Activated CD8-positive, alpha-beta memory T cell treated with anti-CD3 and anti-CD28 coated beads for 1 hour (primary cell): ENCODE data around the gene SERPINB6.
"Not testable (repeated sequence)": the region's sequence is repeated elsewhere in the genome, so short reads cannot be mapped to it uniquely, and the experiment has no call there.

Source experiments
- DNase-seq, 2 donors: peaks; one replicate each; pipeline ENCODE4 v3.0.0-alpha.2; 2020; ENCODE audit warnings: low read depth in 1 of 2; ENCODE audit errors: extremely low read depth in 1 of 2

SERPINB6 gene

DNA sequence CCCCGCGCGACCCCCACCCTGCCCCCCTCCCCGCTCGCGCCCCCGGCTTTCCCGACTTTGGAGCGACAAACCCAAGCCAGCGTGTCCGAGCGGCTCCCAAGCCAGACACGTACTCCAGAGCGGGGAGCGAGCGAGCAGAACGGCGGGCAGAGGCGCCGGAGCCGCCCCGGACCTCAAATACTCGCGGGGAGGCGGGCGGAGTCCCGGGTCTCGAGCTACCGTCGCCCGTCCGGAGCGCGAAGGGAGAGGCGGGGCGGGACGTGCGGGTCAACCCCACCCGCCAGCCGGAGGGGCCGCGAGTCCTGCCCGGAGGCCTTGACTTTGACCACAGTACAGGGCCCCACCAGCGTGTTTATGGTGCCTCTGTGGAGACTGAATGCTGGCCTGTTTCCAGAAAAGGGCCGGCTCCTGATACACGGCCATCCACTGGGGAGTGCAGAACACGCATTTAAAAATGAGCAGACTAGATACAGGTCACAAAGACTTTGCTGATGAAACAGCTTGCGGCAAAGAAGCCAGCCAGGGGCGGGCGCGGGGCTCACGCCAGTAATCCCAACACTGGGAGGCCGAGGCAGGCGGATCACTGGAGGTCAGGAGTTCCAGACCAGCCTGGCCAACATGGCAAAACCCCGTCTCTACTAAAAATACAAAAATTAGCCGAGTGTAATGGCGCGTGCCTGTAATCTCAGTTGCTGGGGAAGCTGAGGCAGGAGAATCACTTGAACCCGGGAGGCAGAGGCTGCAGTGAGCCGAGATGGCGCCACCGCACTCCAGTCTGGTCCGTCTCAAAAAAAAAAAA is at the start of gene SERPINB6:
SERPINB6 (minus strand) TSS at position 148 of the 799 bp plus-strand sequence. CDS start 12,235 bp downstream, outside the sequence.
- DNase-seq, result no peak

DNA sequence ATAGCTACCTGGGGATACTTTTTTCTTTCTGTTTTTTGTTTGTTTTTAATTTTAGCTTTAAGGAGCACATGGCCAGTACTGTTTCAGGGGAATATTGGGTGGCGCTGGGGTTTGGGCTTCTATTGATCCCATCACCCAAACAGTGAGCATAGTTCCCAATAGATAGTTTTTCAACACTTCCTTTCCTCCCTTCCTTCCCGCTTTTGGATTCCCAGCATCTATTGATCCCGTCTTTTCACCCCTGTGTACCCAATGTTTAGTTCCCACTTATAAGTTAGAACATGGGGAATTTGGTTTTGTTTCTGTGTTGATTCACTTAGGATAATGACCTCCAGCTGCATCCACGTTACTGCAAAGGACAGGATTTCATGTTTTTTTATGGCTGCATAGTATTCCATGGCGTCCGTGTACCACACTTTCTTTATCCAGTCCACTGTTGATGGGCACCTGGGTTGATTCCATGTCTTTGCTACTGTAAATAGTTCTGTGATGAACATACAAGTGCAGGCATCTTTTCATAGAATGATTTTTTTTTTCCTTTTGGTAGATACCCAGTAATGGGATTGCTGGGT is 48.5 kb upstream of the SERPINB6 start:
- no peak for DNase-seq

DNA sequence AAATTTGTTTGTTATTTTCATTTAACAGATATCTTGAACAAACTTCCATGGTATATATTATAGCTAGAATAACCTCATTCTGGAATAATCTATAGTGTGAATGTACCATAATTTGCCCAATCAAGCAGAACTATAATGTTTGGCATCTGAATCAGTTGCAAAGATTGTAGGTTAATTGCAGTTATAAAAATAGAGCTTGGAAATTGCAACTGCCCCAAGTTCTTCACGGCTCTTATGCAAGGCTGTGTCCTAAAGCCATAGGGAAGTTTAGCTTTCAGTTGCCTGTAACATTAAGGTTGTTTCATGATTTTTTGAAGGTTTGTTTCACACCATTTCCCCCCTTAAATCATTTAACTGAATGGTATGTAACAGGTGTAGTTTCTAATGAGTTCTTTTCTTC is 47.7 kb upstream of the SERPINB6 start:
- DNase-seq, result no peak

DNA sequence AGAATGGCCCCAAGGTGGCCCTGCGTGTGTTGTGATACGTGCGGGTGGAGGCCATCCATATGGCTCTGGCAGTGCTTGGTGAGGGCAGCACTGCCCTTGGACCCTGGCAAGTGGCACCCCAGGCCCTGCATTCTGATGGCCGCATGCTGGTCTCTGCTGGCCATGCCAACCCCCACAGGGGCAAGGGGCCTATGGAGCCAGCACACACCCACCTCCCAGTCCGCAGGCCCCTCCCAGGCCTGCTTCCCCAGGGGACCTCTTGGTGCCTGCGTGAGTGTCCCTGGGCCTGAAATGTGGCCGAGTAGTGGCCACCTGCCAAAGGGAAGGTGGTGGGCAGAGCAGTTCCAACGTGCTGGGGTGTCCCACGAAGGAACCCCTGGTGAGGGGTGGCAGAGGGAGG is 45.9 kb upstream of the SERPINB6 start:
- no peak for DNase-seq

DNA sequence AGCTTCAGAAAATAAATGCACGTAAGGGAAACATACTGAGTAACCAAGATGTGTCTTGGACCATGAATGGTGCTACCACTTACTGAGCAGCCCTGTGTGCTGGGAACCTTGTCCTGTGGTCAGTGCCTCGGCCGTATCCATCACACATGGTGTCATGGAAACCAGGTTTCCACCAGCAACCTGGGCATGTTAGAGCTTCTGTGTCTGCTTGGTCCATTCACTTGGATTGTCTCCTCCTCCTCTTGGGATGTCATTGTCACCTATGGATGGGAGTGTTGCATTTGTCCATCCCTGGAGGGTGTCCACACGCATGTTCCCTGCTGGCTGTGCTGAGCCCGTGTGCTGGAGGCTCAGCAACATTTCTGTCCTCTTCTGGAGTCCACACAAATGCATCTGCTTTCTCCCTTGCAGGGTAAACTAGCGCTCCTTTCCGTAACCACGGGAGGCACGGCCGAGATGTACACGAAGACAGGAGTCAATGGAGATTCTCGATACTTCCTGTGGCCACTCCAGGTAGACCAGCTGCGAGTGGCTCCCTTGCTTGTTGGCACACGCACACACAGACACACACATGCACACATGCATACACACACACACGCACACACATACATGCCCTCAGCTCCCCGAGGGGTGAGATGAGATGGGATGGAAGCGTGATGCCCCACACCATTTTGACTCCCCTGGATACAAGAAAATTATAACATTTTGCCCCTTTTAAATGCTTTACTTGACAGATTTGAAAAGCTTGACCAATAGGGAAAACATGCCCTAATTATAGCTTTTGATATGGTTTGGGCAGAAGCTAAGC is 45.3 kb upstream of the SERPINB6 start:
- DNase-seq, result no peak

DNA sequence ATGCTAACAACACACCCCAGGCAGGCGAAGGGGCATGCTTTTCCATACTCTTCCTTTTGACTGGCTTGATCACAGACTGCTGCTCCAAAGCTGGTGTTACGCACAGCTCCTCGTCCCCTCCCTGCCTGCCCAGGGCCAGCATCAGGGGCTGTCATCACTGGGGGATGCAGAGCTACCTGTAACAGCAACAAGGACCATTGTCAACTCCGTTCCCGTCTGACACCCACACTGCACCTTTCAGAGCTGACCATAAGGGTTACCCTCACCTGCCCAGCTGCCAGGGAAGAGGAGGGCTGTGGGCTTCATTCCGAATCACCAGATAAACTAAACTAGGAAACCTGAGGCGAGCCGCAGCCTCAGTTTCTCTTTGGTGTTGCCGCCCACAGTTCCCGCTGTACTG is 43.8 kb upstream of the SERPINB6 start:
- DNase-seq, result no peak

DNA sequence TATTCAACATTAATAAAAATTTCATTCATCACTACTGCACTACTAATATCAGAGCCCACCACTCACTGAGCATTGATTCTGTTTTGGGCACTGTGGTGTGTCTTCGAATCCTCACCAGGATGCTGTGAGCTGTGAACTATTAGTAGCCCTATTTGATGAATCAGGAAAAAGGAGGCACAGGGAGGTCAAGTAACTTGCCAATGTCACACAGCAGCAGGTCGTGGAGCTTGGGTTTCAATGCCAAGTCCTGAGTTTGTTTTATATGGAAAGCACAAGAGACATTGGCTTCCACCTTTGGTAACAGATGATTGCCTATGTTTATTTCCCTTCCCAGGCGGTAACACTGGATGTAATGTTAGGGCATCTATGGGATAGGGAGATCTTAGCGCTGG is 43.3 kb upstream of the SERPINB6 start:
- no peak for DNase-seq

DNA sequence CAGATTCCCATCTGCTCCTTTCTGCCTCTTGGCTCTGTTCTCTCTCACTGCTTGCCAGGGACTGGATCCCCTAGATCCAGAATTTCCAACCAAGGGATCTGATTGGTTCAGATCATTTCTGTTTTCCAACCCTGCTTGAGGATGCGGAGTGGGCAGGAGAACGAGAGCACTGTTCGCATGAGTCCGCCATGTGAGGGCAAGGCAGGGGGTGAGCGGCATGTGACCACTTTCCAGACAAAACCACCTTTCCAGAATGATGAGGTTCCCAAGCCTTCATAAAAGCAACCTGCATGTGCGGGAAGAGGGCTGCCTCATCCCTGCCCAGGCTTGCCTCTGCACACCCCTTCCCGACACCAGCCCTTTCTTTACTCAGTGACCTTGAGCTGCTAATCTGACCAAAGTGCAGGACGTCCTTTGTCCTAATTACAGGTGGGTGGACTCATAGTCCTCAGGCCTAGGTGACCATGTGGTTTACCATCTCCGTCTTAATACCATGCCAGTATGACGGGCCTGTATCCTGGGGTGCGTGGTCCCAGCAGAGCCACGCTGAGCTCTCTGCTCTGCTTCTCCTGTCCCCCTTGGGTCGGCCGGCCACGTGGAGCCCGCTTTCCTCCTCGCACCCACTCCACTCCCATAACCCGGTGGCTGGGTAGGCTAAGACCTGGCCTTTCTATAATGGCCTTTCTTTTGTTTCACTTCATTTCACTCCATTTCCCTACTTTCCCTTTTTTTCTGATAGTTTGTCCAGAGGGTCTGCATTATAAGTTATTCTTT is 42.7 kb upstream of the SERPINB6 start:
- DNase-seq, result no peak

DNA sequence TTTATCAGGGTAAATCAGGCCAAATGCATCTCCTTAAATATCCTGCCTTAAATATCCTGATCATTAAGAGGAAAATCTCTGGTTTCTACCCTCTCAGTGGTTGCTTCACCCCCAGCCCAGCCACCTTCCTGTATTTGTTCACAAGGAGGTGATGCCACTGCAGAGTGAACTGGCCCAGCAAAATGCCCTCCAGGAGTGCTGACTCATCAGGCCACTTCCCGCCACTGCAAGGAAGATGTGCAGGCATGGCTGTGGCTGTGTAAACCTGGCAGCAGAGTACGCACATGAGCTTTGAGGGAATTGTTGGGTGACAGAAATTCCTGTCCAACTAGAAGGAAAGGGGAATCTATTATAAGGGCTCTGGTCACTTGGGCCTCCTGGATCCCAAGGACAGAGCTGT is 42.1 kb upstream of the SERPINB6 start:
- no peak for DNase-seq

DNA sequence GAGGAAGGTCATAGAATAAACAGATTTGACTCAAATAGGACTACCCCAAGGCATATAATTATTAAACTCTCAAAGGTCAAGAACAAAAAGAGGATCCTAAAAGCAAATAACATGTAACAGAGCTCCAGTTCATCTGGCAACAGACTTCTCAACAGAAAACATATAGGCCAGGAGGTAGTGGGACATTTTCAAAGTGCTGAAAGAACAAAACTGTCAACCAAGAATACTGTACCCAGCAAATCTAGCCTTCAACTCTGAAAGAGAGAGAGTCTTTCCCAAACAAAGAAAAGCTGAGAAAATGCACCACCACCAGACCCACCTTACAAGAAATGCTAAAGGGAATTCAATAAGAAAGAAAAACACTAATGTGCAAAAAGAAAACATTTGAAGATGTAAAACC is 40.2 kb upstream of the SERPINB6 start:
- no peak for DNase-seq

DNA sequence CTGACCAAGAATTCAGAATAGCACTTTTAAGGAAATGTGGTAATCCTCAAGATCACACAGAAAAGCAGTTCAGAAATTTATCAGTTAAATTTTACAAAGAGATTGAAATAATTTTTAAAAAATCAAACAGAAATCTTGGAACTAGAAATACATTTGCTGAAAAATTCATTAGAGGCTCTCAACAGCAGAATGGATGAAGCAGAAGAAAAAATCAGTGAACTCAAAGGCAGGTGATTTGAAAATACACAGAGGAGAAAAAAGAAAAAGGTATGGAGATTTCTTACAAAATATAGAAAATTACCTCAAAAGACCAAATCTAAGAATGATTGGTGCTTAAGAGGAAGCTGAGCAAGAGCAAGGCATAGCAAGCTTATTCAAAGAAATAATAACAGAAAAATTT is 39.8 kb upstream of the SERPINB6 start:
- DNase-seq, result no peak

DNA sequence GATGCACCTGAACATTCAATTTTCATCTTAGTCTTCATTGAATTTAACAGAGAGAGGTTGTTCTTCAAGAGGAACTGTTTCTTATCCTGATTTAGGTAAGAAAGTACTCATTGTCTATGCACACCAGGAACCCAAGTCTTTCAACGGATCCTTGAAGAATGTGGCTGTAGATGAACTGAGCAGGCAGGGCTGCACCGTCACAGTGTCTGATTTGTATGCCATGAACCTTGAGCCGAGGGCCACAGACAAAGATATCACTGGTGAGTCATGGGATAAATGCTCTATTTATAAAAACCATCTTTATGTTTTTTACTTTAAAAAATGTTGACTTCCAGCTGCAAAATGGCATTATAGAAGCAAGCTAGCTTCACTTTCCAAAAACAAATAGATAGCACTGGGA is 38.6 kb upstream of the SERPINB6 start:
- DNase-seq, result no peak

DNA sequence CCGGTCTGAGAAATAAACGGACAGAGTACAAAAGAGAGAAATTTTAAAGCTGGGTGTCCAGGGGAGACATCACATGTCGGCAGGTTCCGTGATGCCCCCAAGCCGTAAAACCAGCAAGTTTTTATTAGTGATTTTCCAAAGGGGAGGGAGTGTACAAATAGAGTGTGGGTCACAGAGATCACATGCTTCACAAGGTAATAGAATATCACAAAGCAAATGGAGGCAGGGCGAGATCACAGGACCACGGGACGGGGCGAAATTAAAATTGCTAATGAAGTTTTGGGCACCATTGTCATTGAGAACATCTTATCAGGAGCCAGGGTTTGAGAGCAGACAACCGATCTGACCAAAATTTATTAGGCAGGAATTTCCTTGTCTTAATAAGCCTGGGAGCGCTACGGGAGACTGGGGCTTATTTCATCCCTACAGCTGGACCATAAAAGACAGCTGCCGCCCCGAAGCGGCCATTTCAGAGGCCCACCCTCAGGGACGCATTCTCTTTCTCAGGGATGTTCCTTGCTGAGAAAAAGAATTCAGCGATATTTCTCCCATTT is 37.4 kb upstream of the SERPINB6 start:
- not testable (repeated sequence) for DNase-seq

DNA sequence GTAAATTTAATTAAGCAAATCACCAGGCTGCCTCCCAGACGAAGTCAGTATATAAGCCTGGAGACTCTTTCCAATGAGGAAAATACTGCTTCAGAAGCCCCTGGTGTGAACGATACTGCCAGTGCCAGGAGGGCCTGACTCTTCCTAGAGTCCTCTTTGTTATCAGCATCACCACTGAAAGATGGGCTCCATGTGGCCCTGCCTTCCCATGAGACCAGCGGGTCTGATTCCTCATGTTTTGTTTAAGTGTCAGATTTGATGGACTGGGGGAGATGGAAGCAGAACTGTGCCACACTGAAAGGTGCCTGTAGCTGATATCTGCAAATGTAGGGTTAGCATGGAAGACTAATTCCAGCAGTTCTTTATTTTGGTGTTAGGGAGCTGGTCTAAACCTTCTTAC is 36.2 kb upstream of the SERPINB6 start:
- no peak for DNase-seq

DNA sequence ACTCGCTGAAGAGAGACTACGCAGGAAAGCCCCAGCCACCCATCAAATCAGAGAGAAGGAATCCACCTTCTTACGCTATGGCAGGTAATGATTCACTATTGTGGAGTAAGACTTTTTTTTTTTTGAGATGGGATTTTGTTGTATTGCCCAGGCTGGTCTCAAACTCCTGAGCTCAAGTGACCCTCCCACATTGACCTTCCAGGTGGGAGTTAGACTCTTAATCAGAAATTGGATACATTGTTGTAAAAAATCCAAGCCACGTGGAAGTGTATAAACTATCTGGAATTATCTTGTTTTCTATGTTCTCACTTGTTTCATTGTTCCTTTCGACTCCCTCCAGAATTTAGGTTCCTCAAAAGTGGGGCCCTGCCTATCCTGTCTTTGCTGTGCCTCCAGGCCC is 35.1 kb upstream of the SERPINB6 start:
- no peak for DNase-seq

DNA sequence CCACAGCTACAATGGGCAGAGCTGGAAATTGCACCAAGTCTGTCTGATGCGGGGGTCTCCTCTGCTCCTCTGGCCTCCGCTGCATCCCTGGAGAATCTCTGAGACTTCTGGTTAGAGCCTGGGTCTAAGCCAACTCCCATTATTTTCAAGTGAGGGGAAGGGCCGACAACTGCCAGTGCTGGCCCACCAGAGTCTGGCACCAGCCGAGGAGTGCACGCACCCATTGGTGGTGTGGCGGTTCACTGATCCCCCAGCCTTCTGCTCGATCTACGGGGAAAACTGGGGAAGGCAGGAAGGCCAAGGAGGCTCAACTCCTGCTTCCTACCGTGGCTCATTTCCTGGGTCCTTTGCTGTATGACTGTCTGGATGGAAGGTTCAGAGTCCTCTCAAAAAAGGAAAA is 34.5 kb upstream of the SERPINB6 start:
- no peak for DNase-seq

DNA sequence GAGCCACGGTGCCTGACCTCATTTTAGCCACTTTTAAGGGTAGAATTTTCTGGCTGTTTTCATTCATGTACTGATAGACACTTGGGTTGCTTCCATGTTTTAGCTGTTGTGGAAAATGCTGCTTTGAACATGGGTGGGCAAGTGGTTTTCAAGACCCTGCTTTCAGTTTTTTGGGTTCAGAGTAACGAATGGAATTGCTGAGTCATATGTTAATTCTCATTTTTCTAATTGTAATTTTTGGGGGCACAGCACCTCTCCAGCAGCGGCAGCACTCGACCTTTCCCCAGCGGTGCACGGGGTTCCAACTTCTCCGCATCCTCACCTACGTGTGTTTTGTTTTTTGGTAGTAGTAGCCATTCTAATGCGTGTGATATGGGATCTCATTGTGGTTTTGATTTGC is 33.7 kb upstream of the SERPINB6 start:
- DNase-seq, result no peak

DNA sequence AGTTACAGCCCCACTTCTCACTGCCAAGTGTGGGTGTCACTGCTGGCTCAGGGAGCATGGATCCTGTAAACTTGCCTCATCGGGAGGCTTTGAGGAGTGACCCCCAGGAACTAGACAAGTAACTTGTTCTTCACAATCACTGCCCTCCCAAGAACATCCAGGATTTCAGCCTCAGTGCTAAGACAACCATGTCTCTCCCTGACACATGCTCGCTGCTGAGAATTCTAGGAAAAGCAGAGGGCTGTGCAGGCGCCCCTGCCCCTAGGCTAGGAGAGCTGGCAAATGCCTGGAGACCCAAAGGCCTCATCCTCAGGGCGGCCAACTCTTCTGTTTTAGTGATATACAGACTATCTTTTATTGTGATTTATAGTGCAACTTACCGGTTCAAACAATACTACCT is 31.9 kb upstream of the SERPINB6 start:
- not testable (repeated sequence) for DNase-seq

DNA sequence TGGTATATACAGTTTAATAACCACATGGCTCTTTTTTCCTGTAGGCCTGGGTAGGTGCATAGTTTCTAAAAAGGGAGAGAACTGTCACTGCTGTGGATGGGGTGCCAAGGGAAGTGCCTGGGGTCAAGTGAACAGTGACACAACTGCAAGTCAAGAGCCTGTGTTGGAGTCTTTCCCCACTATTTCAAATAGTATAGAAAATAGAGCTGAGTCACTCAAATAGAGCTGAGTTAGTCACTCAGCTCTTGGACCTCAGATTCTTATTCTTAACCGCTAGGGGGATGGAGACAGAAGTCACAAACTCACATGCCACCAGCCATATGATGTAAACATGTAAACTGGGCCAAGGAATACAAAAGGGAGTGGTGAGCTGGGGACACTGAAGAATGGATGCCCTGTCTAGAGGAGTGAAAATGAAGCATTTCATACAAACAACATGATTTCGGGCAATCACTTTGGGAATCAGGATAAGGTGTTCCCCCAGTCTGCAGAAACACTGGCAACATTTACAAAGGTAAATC is 30.5 kb upstream of the SERPINB6 start:
- DNase-seq, result no peak

DNA sequence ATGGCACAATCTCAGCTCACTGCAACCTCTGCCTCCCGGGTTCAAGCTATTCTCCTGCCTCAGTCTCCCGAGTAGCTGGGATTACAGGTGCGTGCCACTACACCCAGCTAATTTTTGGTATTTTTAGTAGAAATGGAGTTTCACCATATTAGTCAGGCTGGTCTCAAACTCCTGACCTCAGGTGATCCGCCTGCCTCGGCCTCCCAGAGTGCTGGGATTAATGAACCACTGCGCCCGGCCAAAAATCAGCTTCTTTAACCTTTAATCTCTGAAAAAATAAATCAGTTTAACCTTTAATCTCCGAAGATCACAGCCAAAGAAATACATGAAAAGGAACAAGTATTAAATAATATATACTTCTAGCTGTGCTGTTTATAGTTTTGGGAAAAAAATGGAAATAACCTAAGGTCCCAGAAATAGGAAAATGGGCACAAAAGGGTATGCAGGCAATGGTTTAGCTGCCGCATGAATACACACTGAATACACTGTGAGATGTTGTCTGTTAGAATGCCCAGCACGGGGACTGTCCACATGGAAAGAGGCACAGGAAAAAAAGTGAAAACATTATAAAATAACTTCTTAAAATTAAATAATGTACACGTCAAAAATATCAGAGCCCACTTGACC is 29.9 kb upstream of the SERPINB6 start:
- DNase-seq, result no peak
